CD4-positive, alpha-beta T cell (primary cell): ENCODE results near the gene ALOX15B. TPM values are rescaled to one million over a fixed set of nuclear protein-coding genes. Genes with fewer than 3 reads are reported as not detected.

Experiments
- ATAC-seq: fragments of 200-7000 bp; cut with Tn5 transposase; one replicate; pipeline ENCODE4 v1.10.0; 2022; ENCODE audit warnings: mild to moderate bottlenecking; ENCODE audit not compliant: poor library complexity
- CTCF ChIA-PET: fragments of 350-600 bp; sonication (Branson Sonifier 250); formaldehyde crosslinking; loops from one replicate; lab custom pipeline; 2021; ENCODE audit warnings: antibody characterized with exemption, inconsistent platforms; lab: Charles Lee
- POLR2A ChIA-PET: fragments of 350-600 bp; sonication (Branson Sonifier 250); formaldehyde crosslinking; loops from one replicate; lab custom pipeline; 2021; ENCODE audit warnings: antibody characterized with exemption, inconsistent platforms; lab: Charles Lee
- DNase-seq, 14 experiments: peaks; one replicate each; pipeline ENCODE4 v3.0.0-alpha.2; 2013 to 2020; ENCODE audit warnings: mixed read lengths in 2 of 14
- H3K27ac ChIP-seq, 2 donors: one replicate each; pipeline versions ENCODE4 v1.5.1 to v1.7.0; 2013; ENCODE audit warnings: low read length in 2 of 2, low read depth in 1 of 2, mild to moderate bottlenecking in 1 of 2
- H3K27me3 ChIP-seq, 2 experiments: 1 replicate in 1 of 2; 2 replicates in 1 of 2; pipeline versions ENCODE4 v1.6.1 to v1.7.0; 2013; ENCODE audit warnings: low read length in 2 of 2, control low read depth in 1 of 2, mild to moderate bottlenecking in 1 of 2, moderate library complexity in 1 of 2; ENCODE audit not compliant: insufficient read depth in 2 of 2, control insufficient read depth in 1 of 2
- H3K36me3 ChIP-seq: one replicate; pipeline ENCODE4 v1.6.1; 2013; ENCODE audit warnings: low read length, control low read depth; ENCODE audit not compliant: insufficient read depth
- H3K4me1 ChIP-seq: one replicate; pipeline ENCODE4 v1.6.1; 2013; ENCODE audit warnings: low read length, control low read depth; ENCODE audit not compliant: insufficient read depth
- H3K4me3 ChIP-seq: one replicate; pipeline ENCODE4 v1.5.1; 2013; ENCODE audit warnings: mild to moderate bottlenecking, low read length, moderate library complexity
- H3K9me3 ChIP-seq, 2 experiments: 1 replicate in 1 of 2; 2 replicates in 1 of 2; pipeline versions ENCODE4 v1.6.1 to v1.7.0; 2013; ENCODE audit warnings: low read length in 2 of 2, mild to moderate bottlenecking in 2 of 2, control low read depth in 1 of 2, moderate library complexity in 1 of 2; ENCODE audit not compliant: control insufficient read depth in 1 of 2, insufficient read depth in 1 of 2
- H3K27ac Mint-ChIP-seq: one replicate; pipeline ENCODE4 v1.8.0; 2020; ENCODE audit warnings: mixed read lengths
- H3K27me3 Mint-ChIP-seq: one replicate; pipeline ENCODE4 v1.8.0; 2021; ENCODE audit warnings: mixed read lengths
- H3K36me3 Mint-ChIP-seq: one replicate; pipeline ENCODE4 v1.8.0; 2021; ENCODE audit warnings: low read depth, mixed read lengths
- H3K4me1 Mint-ChIP-seq: one replicate; pipeline ENCODE4 v1.8.0; 2021; ENCODE audit warnings: low read depth, mixed read lengths
- H3K4me3 Mint-ChIP-seq: one replicate; pipeline ENCODE4 v1.8.0; 2020; ENCODE audit warnings: mild to moderate bottlenecking, mixed read lengths
- H3K9me3 Mint-ChIP-seq: one replicate; pipeline ENCODE4 v1.8.0; 2020; ENCODE audit warnings: mixed read lengths
- CTCF ChIP-seq: fragments of 200-600 bp; IDR thresholded peaks from one replicate; pipeline ENCODE4 v1.8.0; 2022; ENCODE audit warnings: antibody characterized with exemption, mild to moderate bottlenecking
- intact Hi-C, 2 experiments: fragments of 100-400 bp; cut with DNase I in 1 of 2; cut with micrococcal nuclease in 1 of 2; formaldehyde crosslinking; loops; one replicate each; pipeline versions ENCODE4 v1.15.1 to v1.9.0; 2023 to 2025; cut with DNase I, micrococcal nuclease
- total RNA-seq, 174 experiments: library from RNA in 2 of 174; stranded (reverse) in 2 of 174; gene quantifications; one replicate each; pipeline ENCODE4 v1.2.3 and lab custom pipeline; 2021 to 2026

The ALOX15B gene
- total RNA-seq, 2 experiments from 2014 or later: not detected

GRCh38 chr17:8064561-8065019 is 25.7 kb downstream of the ALOX15B start:
- POLR2A ChIA-PET: no interaction called here
- no peak for ATAC-seq
- Histone ChIP-seq H3K9me3 (no peaks in the 10 kb centered on the region), H3K27ac (no peak overlapping the region), H3K4me3 (no peak overlapping the region), H3K27me3 (peaks cover 20 to 43% of the 10 kb centered on the region in 2 experiments), H3K4me1 (no peaks in the 10 kb centered on the region), H3K36me3 (no peaks in the 10 kb centered on the region)
- Mint-ChIP-seq H3K4me3 (no peak overlapping the region), H3K4me1 (no peaks in the 10 kb centered on the region), H3K9me3 (no peaks in the 10 kb centered on the region), H3K36me3 (no peaks in the 10 kb centered on the region), H3K27me3 (peaks cover 57% of the 10 kb centered on the region), H3K27ac (no peak overlapping the region)
- no peak for DNase-seq
- CTCF ChIA-PET: interaction anchor here (1.5 kb wide), 1 partner anchor 9 kb away, joined by 5 read pairs; no protein-coding TSS in a partner anchor
- intact Hi-C loops: loop anchor here (5.0 to 10.0 kb wide), 3 partner anchors 683 to 933 kb away; no protein-coding TSS in a partner anchor
- no peak for TF ChIP-seq CTCF

GRCh38 chr17:8066841-8067775 is 28.2 kb downstream of the ALOX15B start:
- Mint-ChIP-seq H3K27me3 (peaks cover 47% of the 10 kb centered on the region), H3K4me3 (no peak overlapping the region), H3K9me3 (no peaks in the 10 kb centered on the region), H3K27ac (no peak overlapping the region), H3K36me3 (no peaks in the 10 kb centered on the region), H3K4me1 (no peaks in the 10 kb centered on the region)
- intact Hi-C loops: loop anchor here in 1 of 2 experiments (10.0 kb wide), 1 partner anchor 718 kb away; no protein-coding TSS in a partner anchor
- no peaks in the 10 kb centered on the region for H3K36me3 ChIP-seq
- H3K27ac ChIP-seq: no peak overlapping the region
- peaks cover 0 to 1% of the 10 kb centered on the region in 2 experiments for H3K9me3 ChIP-seq
- H3K27me3 ChIP-seq: peaks cover 31 to 37% of the 10 kb centered on the region in 2 experiments
- ChIA-PET POLR2A (no interaction called here), CTCF (no interaction called here)
- peaks cover 2% of the 10 kb centered on the region for H3K4me1 ChIP-seq
- no peak for TF ChIP-seq CTCF
- DNase-seq (no peak), ATAC-seq (no peak)
- H3K4me3 ChIP-seq: no peak overlapping the region

GRCh38 chr17:8067806-8068205 is 28.9 kb downstream of the ALOX15B start:
- peaks cover 9% of the 10 kb centered on the region for H3K4me1 ChIP-seq
- no peak for TF ChIP-seq CTCF
- H3K9me3 ChIP-seq: peaks cover 0 to 5% of the 10 kb centered on the region in 2 experiments
- Mint-ChIP-seq H3K36me3 (no peaks in the 10 kb centered on the region), H3K27ac (no peak overlapping the region), H3K27me3 (peaks cover 46% of the 10 kb centered on the region), H3K4me1 (peaks cover 7% of the 10 kb centered on the region), H3K4me3 (no peak overlapping the region), H3K9me3 (no peaks in the 10 kb centered on the region)
- H3K27me3 ChIP-seq: peaks cover 34% of the 10 kb centered on the region in 2 experiments
- intact Hi-C loops: loop anchor here in 1 of 2 experiments (10.0 kb wide), 1 partner anchor 717 kb away; no protein-coding TSS in a partner anchor
- no peak overlapping the region for H3K27ac ChIP-seq
- no peak overlapping the region for H3K4me3 ChIP-seq
- ChIA-PET POLR2A (no interaction called here), CTCF (interaction anchor here (2.4 kb wide), 1 partner anchor 8 kb away, joined by 9 read pairs; no protein-coding TSS in a partner anchor)
- no peaks in the 10 kb centered on the region for H3K36me3 ChIP-seq
- no peak for DNase-seq
- ATAC-seq: no peak
